NCI-H2227 (cell line): ENCODE results near the gene KIF26A.
A peak's percentile ranks its signal among the peaks of the same experiment; 100 is the strongest.
"Not testable (repeated sequence)": the region's sequence is repeated elsewhere in the genome, so short reads cannot be mapped to it uniquely, and the experiment has no call there.

Source experiments
- DNase-seq: peaks from one replicate; lab custom pipeline; 2025; ENCODE audit not compliant: unreplicated experiment; lab: John Stamatoyannopoulos, UW

KIF26A gene

DNA sequence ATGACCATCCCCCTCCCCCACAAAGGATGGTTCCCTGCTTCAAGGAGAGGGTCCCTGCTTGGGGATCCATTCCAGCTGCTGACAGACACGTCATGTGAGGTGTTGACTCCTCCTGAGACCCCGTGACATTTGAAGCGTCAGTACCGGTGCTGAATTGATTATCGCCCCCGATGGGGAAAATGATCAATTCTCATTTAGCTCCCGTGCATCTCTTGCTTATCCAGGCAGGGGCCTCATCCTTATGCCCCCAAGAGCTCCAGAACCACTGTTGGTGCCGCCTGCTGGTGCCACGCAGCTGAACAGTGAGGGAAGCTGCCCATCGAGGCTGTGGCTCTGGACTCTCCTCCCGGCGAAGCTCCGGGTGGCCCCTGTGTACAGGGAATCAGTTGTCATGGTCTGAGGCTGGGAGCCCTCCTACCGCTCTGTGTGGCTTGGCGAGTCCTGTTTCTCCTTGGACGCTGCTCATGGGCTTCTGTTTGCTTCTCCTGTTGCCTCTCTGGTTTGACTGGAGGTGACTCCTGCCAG lies 4.6 kb downstream of the KIF26A start:
- DNase-seq = no peak

DNA sequence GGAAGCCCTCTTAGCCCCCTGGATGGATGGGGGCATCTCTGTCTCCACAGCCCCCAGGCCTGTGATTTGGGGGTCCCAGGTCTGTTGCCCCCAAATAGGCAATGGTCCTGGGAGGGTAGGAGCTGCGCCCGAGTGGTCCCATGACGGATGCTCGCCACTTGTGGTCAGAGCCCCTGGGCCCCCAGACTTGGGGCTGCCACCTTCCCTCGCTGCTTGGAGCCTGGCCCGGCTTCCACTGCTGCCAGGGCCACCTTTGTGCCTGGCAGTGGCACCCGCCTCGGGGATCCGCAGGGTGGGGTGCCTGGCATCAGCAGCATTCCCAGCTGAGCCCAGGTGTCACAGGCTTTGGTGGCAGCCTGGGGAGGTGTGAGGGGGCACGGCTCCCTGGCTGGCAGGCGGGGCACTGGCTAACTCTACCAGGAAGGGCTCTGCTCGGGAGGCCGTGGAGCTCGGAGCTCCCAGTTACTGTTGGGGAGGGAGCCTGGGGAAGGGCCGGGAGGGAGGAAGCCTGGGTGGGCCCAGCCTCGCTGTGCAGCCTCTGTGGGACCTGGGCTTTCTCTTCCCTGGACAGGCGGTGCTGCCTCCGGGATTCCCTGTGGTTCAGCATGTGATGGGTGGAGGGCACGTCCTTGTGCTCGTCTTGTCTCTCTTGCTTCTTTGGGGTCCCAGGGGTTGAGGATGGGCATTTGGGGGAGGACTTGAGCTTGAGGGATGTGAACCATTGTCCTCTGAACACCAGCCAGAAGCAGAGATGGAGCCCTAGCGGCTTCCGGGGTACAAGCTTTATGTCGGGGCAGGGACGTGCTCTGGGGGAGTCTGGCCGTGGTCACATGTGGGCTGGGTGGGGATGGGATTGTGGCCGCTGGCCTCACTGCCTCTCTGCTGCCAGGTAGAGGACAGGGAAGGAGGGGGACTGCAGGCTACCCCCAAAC lies 5.4 kb downstream of the KIF26A start:
- DNase-seq = no peak

DNA sequence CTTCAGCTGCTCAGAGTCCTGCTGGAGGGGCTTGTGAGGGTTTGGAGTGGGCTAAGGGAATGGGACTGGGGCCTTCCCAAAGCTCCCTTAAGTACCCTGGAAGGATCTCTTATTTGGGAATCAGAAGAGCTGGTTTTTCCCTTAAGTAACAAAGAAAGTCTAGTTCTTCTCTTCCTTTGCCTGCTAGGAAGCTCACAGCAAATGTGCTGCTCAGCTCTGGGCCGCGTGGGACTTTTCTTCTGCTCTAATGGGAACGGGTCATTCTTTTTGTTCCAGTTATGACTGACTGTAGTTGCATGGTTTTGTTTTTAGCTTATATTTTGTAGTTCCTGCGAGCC lies 6.0 kb downstream of the KIF26A start:
- DNase-seq = no peak

DNA sequence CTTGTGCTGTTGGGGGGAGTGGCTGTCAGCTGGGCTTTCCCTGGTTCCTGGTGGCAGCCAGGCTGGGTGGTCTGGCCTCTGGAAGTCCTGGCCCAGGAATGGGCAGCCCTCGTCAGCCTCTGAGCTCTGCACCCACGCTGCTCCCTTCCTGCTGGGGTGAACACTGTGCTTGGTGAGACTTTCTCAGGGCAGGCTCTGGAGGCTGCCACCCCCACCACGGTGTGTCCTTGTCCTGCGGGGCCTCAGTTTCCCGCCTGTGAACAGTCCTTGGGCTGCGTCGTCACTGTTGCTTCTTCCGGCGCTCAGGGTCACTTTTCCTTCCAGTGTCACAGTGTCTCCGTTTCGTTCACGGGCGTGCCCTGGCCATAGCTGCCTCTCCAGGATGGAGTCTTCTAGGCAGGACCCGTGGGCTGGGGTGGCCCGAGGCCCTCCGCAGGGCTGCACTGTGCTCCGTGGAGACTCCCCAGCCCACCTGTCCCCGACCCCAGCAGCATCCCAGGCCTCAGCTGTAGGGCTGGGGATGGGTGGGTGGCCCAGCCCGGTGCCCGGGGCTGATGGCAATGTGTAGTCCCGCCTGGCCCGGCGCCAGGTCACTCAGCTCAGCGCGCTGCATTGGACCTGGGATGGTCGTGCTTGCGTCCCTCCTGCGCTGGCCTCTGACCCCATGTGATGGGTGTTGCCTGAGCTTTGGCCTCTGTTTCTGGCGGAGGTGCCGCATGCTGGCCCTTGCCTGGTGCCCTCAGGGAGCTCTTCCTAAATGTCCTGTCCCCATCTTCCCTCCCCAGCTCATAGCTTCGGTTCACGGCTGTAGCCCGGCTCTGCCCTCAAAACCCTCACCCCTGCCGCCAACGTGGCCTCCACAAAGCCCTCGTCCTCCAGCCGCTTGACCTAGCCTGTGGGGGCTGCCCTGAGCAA lies 6.8 kb downstream of the KIF26A start:
- no peak for DNase-seq

DNA sequence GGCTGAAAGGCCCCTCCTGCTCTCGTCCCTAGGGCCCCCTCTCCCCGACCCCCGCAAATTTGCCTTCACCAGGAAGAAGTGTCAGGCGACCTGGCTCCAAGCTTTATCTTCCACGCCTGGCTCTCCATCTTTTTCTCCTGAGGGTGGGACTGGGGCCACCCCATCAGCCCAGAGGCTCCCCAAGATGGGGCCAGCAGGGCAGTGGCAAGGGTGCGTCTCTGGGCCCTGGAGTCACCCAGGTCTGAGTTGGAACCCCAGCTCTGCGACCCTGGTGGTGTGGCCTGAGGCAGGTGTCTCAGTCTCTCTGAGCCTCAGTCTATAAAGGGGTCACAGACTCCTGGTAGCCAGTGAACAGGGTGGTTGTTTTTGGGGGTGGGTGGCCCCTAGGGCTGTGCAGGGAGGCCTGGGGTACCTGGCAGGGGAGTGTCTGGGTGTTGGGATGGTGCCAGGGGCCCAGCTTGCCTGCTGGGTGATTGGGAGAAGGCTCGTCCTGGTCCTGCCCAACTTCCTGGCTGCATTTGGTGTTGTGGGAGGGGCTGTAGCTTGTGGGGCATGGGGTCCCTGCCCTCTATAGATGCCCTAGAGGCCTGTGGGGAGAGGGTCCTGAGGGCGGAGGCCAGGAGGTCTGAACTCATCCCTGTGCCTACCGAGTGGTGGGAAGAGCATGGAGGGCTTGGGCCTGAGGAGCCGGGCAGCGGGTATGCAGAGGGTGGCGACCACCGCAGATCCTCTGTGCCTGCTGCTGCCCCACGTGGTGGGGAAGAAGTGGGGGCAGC lies 7.6 kb downstream of the KIF26A start:
- no peak for DNase-seq

DNA sequence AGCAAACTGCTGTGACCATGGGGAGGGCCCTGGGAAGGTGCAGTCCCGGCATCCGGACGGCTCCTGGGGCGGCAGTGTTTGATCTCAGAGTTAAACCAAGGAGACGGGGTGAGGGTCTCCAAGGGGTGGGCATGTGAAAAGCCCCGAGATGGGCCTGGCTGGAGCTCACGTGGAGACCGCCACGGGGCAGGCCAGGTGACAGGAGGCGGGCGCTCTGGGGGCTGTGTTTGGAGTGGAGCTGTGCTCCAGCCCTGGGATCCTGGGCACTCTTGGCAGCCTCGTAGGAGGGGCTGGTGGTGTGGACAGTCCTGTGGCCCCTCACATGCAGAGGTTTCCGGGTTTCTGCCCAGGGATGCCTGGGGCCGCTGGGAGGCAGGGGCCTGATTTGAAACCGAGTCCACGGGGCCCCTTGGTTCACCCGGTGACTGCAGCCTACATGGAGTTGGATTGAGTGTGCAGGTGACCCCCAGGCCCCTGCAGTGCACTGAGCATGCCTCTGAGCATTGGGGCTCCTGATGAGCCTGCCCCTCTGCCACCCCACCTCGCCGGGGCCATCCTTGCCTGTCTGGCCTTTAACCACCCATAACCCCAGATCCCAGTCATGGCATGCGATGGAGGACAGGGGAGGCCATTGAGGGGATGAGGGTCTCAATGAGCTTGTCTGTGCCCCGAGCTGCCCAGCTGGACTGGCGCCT lies 8.4 kb downstream of the KIF26A start:
- DNase-seq = no peak

DNA sequence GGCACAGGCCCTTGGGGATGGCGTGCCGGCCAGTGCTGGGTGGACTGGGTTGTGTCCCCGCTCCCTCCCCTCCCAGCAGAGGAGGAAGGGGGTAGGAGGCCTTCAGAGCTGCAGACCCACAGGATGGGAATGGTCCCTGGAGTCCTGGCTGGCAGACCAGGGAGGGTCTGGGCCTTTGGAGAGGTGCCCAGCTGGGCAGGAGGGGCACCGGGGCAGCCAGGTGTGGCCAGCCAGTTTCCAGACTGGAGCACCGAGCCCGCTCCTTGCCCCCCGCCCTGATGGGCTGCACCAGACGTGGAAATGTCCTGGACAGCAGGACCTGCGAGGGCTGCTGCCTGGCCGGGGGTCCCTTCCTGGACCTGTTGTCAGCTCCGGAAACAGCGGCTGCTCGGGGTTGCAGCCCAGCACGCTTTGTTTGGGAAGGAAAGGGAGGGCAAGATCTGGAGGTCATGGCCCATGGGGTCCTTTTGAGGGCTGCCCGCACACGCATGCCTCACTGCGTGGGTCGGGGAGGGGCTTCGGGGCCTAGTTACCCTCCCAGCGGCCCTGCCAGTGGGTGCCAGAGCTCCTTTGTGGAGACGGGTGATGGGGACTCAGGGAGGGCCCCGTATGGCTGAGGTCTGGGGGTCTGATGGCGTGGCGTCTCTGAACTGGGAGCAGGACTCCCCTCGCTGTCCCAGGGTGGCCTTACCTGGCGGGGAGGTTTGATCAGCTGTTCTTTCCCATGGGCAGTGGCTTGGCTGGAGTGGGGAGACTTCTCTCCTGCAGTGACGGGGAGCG lies 9.1 kb downstream of the KIF26A start:
- no peak for DNase-seq

DNA sequence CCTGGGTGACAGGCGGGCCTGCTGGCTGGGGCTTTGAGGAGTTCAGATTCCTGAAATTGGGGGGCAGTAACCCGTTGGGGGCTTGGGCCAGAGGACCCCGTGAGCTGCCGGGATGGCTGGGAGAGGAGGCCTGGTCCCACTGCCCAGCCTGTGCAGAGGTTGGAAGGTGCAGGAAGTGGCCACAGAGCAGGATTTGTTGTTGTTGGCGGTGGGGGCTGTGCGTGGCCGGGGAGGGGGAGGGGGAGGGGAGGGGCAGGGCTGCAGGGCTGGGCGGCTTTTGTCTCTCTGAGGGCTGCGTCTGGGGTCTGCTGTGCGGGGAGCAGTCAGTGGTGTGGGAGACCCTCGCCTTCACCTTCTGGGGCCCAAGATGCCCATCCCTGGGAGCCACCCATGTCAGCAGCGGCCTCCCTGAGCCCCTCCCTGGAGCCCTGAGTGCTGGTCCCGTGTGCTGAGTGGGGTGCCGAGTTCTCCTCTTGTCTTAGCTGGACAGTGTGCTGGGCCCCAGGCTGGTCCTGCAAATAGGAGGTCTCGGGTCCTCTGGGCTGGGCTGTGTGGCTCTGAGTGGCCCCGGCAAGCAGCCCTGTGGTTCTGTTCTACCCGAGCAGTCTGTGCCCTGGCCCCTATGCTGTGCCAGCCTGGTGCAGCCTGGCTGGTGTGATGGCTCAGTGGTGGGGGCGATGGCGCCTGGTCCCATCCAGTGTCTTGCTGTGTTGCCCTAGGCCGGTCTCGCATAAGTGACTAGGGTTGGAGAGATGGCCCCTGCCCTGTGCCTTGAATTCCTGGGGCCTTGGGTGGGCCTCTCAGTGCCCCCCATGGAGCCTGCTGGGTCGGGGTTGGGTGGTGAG lies 10.3 kb downstream of the KIF26A start:
- DNase-seq = no peak

DNA sequence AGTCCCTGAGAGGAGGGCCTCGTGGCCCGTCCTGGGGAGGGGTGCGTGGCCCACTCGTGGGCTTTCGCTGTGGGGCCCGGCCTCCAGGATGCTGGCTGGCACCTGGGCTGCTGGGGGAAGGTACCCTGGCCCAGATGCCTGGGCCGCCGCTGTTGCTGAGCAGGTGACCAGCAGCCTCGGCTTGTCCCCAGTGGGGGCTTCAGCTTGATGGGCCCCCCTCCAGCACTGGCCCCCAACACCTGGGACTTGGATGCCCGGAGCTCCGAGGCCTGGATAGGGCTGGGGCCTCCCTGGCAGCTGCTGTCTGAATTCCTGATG lies 10.8 kb downstream of the KIF26A start:
- no peak for DNase-seq

DNA sequence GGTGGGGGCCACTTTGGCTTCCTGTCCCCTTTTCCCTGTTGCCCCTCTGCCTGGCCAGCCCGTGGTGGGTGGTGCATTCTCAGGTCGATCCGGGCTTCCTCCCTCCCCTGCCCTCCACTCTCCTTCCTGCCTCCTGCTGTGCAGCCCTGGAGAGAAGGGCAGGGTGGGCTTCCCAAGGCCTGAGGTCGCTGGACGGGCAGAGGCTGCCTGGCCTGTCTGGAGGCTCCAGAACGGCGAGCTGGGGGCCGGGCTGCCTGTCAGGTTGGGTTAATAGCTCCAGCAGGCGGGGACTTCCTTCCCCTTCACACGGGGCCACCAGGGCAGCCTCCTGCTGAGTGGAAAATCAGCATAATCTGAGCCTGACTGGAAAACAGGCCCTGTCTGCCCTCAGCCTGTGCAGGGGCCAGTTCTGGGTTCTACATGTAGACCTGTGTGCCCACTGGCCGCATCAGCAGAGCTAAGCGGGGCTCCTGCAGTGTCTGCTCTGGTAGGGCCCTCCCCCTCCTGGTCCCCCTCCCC lies 11.3 kb downstream of the KIF26A start:
- peak; percentile 70 for DNase-seq

DNA sequence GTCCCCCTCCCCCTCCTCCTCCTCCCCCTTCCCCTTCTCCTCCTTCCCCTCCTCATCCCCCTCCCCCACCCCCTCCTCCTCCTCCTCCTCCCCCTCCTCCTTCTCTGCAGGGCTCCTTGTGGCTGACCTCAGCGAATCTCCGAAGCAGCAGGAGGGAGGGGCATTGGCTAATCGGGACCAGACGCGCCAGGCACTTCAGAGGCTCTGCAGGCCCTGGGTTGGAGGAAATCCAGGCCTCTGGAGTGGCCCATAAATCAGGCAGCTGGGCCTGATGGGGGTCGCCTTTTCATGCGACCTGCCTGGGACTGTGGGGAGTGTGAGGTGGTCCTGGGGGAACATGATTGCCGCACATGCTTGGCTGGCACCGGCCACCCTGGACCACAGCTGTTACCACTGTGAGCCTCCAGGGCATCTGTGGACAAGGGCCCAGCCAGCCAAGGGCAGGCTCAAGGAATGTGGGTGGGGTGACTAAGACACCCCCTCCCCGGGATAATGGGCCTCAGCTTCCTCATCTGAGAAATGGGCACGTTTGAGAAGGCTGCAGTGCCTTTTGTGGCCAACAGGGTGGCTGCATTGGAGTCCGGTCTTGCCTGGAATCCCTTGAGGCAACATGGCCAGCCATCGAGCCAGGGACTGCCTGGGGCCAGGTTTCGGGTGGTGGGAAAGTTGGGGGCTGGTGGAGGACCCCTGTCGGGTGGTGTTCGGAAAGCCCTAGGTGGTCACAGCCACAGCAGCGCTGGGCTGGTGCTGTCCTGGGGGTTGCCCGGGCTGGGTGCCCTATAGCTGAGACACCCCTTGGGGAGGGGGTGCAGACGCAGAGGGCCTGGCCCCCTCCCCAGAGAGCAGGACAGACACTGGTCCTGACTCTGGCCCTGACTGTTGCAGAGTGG lies 12.0 kb downstream of the KIF26A start:
- DNase-seq = peak; percentile 83

DNA sequence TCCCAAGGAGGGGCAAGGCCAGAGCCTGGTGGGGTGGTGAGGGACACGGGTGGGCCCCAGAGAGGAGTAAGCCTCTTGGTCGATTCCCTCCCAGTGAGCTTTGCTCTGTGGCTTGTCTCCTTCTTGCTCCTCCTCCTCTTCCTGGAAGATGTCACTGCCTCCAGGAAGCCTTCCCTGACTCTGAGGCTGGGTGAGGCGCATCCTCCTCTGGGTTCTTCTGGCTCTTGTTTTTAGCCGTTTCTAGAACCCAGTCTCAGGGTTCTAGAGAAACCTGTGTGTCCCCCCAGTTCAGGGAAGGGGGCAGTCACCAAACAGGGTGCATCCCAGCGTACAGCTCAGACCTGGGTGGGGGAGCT lies 12.6 kb downstream of the KIF26A start:
- no peak for DNase-seq

DNA sequence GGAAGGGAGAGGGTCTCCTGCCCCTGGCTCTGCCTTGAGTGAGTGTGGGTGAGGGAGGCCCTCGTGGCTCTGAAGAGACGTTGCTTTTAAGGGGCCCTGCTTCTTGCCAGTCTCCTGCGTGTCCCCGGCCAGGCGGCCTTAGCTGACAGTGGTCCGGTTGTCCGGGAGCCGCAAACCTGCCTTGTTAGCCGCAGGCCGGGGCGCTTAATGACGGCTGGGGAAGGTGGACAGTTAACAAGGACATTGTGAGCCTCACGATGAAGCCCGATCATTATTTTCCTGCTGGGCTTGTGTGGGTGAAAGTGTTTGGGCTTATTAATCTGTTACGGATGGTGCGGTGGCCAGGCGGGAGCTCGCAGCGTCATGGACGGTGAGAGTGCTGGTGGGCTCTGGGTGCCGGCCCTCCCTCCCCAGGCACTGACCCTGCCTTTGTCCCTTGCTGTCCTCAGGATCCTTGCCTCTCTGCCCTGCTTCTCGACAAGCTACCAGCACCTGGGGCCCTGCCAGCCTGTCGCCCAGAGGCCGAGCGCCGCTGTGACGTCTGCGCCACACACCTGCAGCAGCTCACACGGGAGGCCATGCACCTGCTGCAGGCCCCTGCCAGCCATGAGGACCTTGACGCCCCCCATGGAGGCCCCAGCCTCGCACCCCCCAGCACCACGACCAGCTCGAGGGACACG lies 13.3 kb downstream of the KIF26A start:
- DNase-seq = peak; percentile 35

DNA sequence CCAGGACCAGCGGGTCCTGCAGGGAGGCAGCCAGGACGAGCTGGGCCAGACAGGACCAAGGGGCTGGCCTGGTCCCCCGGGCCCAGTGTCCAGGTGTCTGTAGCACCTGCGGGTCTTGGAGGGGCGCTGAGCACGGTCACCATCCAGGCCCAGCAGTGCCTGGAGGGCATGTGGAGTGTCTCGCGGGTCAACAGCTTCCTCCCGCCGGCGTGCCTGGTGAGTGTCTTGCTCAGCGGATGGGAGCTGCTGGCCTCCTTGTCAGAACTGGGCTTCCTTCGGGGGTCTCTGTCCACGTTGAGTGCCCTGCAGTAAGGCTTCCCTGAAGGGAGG lies 13.8 kb downstream of the KIF26A start:
- no peak for DNase-seq

DNA sequence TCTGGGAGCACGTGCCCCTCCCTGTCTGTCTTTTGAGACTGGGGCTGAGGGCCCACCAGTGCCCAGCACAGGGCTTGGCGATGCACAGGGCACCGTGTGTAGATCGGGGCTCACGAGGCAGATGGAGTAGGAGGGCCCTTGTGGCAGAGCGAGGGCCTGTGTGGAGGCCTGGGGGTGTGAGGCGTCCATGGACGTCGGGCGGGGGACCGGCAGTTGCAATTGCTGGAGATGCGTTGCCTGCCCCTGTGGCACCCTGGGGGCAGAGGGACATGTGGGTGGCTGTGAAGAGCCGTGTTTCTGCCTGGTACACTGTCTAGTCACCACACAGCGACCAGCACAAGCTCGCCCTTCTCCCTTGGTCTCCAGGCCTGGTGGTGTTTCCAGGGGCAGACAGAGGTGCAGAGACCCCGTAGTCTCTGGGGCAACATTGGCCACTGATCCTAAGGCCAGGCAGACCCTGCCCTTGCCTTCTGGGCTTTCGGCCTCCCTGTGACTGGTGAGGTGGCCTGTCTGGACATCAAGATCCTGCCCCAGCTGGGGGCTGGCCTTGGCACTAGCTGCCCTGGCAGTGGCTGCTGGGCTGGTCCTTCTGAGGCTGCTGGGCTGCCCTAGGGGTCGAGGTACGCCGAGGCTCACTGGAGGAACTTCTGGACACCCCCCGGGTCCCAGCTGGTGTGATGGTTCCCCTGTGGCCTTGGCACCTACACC lies 14.5 kb downstream of the KIF26A start:
- DNase-seq = no peak

DNA sequence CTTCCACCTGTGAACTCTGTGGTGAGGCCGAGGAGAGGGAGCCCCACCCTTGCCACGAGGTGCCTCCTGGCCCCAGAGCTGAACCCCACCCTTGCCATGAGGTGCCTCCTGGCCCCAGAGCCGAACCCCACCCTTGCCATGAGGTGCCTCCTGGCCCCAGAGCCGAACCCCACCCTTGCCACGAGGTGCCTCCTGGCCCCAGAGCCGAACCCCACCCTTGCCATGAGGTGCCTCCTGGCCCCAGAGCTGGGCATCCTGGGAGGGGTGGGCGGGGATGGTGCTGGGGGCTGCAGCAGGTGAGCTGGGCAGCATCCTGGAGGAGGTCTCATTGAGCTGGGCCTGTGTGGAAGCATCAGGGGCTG lies 15.0 kb downstream of the KIF26A start:
- not testable (repeated sequence) for DNase-seq

DNA sequence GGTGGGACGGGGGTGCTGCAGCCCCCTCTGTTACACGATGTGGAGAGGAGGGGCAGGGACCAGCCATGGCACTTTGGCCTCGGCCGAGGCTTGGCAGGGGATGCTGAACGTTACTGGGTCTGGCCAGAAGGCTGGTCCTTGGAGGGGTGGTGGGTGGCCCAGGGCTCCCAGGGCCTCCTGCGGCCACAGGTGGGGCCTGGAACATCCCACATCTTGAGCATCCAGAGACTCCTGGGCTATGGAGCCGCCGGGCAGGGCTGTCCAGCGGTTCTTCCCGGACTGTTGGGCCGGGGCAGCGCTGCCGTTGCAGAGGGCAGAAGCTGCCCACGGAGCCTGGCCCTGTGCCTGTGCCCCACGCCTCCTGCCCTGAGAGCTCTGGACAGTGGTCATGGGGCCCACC lies 15.9 kb downstream of the KIF26A start:
- DNase-seq = no peak
